Hematopoietic multipotent progenitor cell treated with erythropoietin and hydrocortisone succinate and interleukin-3 and kit ligand, for 17 days (in vitro differentiated cells): ENCODE data around the gene DGKD.
"Not testable (repeated sequence)": the region's sequence is repeated elsewhere in the genome, so short reads cannot be mapped to it uniquely, and the experiment has no call there.

Experiments used
- DNase-seq: peaks from one replicate; pipeline ENCODE4 v3.0.0-alpha.2; 2015; ENCODE audit warnings: low spot score

DGKD gene

GRCh38 chr2:233385489-233386044 is 31.3 kb downstream of the DGKD start:
- no peak for DNase-seq

GRCh38 chr2:233386382-233387041 is 32.2 kb downstream of the DGKD start:
- DNase-seq, result no peak

- no peak for DNase-seq
These were observed 32.9 kb downstream of the DGKD start for GRCh38 chr2:233387225-233387624.

GRCh38 chr2:233387667-233388528 is 33.6 kb downstream of the DGKD start:
- no peak for DNase-seq

GRCh38 chr2:233389601-233390125 is 35.4 kb downstream of the DGKD start:
- no peak for DNase-seq

DNA sequence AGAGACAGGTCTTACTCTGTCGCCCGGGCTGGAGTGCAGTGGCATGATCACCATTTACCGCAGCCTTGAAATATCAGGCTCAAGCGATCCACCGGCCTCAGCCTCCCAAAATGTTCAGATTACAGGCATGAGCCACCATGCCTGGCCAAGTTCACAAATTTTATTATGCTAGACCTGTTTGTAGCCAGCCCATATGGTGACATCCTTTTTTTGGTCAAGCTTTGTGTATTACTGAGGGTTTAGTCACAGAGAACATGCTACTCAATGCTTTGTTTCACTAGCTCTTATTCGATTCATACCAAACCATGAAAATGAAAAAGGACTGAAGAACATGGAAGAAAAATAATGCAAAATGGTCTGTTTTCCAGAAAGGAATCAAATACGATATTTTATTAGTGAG is 41.4 kb downstream of the DGKD start:
- DNase-seq, result no peak

GRCh38 chr2:233396726-233397665 is 42.7 kb downstream of the DGKD start:
- not testable (repeated sequence) for DNase-seq

- no peak for DNase-seq
These were observed 45.3 kb downstream of the DGKD start for GRCh38 chr2:233399306-233400225.

GRCh38 chr2:233400341-233400740 is 46.0 kb downstream of the DGKD start:
- no peak for DNase-seq

GRCh38 chr2:233400961-233401360 is 46.7 kb downstream of the DGKD start:
- DNase-seq, result no peak

GRCh38 chr2:233402346-233402745 is 48.1 kb downstream of the DGKD start:
- DNase-seq, result no peak

GRCh38 chr2:233402789-233403188 is 48.5 kb downstream of the DGKD start:
- no peak for DNase-seq

GRCh38 chr2:233404222-233404621 is 49.9 kb downstream of the DGKD start:
- DNase-seq, result no peak

DNA sequence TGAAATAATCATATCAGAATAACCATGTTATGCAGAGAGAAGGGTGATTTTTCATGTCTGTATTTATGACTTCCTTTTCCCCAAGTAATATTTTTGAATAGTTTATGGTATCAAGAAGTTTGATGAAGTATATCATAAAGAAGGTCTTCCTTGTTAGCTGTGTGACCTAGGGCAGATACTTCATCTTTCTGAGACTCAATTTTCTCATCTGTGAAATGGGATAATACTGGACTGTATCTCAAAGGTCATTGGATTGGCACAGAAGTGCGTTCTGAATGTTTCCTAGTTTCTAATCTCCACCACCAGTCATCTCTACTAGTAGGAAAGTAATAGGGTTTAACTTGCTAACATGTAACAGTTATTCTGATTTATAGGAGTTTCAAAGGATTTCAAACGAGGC is 52.6 kb downstream of the DGKD start:
- no peak for DNase-seq

DNA sequence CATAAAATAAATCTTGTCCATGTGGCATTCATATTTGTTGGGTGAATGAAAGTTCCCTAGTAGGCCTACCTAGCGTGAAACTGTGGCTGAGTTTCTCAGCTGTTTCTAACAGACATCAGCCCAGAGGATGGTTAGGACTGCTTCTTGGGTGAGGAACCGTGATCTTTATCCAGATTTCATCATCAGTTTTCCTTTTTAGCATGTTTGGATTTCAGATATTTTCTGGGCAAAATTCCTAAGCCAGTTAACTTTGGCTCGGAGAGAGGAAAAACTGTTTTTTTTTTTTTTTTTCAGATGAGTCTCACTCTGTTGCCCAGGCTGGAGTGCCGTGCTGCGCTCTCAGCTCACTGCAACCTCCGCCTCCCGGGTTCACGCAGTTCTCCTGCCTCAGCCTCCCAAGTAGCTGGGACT is 53.5 kb downstream of the DGKD start:
- no peak for DNase-seq

GRCh38 chr2:233408366-233409285 is 54.3 kb downstream of the DGKD start:
- DNase-seq, result no peak

GRCh38 chr2:233409286-233409991 is 55.1 kb downstream of the DGKD start:
- no peak for DNase-seq

DNA sequence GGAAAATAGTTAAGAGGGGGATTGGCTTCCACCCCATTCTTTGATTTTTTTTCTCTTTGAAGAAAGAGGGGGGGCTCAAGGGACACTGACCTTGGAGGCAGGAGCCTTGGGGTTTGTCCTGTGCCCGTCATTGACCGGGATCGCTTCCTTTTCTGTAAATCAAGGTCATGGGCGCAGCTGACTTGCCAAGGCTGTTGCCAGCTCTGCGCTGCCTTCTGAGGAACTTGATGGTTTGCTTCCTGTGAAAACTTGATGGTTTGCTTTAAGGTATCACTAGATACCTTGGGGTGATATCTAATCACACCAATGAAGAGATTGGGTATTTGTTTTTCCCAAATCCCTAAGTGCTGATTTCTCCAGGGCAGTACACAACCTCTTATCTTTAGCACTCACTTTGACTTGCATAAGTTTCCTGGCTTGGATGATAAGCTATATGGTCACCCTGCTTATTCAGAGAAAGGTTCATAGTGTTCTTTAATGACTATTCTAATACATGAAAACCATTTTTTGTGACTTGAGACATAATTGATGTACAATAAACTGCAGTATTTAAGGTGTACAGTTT is 56.0 kb downstream of the DGKD start:
- no peak for DNase-seq

DNA sequence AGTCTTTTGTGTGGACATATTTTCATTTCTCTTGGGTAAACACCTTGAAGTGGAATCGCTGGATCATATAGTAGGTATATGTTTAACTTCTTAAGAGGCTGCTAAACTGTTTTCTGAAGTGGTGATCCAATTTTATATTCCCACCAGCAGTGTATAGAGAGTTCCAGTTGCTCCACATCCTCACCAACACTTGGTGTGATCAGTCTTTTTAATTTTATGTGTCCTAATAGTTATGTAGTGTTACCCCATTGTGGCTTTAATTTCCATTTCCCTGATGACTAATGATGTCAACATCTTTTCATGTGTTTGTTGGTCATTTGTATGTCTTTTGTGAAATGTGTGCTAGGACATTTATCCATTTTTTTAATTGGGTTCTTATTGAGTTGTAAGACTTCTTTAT is 56.9 kb downstream of the DGKD start:
- DNase-seq, result no peak
